GM15510 (cell line): ENCODE measurements around the gene IRF9.

Source experiments
- POLR2A ChIP-seq: IDR thresholded peaks from 3 replicates; pipeline ENCODE4 v1.6.1; 2011; ENCODE audit warnings: borderline replicate concordance; ENCODE audit not compliant: insufficient read length; ENCODE audit errors: extremely low read depth

The IRF9 gene

DNA sequence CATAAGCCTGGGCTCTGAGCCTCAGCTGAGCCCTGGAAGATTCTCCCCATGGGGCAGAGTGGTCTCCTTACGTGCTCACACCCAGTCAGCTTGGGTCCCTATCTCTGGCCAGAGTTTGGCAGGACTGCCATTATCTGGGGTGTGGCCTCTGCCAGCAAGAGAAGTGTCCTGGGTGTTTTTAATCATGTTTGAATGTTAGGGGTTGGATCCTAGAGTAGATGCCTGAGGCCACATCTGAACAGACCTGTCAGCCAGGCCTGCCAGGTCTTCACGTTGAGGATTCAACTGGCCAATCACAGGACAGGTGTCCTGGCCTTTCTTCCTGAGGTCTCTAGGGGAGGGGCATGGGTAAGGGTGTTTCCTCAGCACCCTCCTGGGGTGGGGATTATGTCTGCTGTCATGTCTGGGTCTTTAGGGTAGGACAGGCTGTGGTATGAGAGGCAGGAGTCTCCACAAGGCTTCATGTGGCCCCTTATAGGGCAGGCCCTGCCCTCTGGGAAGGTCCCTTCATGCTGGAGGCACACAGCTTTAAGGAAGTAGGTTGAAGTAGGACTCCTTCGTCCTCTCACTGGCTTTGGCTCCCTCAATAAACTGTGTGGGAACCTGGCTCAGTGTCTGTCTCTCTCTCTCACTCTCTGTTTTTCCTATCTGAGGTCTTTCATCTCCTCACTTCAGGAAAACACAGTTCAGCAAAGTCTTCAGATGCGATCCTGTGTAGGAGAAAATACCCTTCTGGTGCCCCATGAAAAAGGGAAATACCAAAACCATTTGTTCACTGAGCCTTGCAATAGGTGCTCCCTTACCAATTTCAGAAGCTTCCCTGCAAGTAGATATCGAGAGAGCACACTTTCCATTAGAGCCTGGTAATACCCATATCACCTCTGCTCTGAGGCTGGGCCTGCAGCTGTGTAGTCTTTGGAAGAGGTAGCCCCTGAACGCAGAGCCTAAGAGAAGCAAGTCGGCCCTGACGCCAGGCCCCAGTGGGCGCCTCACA lies 37.3 kb upstream of the IRF9 start:
- TF ChIP-seq POLR2A = no peak

DNA sequence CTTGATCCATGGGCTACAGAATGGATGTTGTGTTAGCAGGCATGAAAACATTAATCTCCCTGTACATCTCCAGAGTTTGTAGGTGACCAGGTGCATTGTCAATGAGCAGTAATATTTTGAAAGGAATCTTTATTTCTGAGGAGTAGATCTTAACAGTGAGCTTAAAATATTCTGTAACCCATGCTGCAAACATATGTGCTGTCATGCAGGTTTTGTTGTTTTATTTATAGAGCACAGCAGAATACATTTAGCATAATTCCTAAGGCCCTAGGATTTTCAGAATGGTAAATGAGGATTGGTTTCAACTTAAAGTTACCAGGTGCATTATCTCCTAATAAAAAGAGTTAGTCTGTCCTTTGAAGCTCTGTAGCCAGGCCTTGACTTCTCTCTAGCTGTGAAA lies 34.1 kb upstream of the IRF9 start:
- no peak for TF ChIP-seq POLR2A

DNA sequence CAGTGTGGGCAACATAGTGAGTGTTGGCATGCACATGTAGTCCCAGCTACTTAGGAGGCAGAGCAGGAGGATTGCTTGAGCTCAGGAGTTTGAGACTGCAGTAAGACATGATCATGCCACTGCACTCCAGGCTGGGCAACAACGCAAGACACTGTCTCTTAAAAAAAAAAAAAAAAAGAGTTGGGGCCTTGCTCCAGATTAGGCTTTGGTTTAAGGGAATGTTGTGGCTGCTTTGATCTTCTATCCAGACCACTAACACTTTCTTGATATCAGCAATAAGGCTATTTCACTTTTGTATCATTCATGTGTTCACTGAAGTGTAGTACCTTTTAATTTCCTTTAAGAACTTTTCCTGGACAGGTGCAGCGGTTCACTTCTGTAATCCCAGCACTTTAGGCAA lies 33.4 kb upstream of the IRF9 start:
- TF ChIP-seq POLR2A = no peak

DNA sequence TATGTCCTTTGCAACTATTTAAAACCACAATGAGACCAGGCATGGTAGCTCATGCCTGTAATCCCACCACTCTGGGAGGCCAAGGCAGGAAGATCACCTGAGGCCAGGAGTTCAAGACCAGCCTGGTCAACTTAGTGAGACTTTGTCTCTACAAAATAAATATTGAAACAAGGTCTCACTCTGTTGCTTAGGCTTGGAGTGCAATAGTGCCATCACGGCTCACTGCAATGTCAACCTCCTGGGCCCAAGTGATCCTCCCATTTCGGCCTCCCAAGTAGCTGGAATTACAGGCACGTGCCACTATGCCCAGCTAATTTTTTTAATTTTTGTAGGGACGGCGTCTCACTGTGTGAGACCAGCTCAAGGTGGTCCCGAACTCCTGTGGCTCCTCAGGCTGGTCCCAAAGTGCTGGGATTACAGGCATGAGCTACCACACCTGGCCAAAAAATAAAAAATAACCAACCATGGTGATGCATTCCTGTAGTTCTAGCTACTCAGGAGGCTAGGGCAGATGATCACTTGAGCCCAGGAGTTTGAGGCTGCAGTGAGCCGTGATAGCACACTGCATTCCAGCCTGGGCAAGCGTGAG lies 31.6 kb upstream of the IRF9 start:
- no peak for TF ChIP-seq POLR2A

DNA sequence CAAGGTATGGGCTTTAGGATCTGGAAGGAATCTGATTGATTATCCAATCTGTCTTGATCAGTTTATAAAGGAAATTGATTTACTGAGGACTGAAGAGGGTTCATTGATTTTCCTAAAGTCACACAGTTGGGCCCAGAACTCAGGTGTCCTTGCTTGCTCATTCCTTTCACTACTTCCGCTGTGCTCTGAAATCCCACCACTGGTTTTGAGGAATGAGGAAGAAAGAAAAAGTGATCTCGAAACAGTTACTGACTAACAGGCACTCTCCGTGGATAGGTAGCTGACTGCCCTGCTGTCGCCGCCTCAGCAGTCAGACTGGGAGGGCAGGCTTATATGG lies 30.7 kb upstream of the IRF9 start, which contains the start of gene FITM1:
Gene FITM1 (plus strand): TSS at position 280 of the 337 bp plus-strand sequence. CDS start 905 bp downstream, outside the sequence.
- TF ChIP-seq POLR2A = no peak

DNA sequence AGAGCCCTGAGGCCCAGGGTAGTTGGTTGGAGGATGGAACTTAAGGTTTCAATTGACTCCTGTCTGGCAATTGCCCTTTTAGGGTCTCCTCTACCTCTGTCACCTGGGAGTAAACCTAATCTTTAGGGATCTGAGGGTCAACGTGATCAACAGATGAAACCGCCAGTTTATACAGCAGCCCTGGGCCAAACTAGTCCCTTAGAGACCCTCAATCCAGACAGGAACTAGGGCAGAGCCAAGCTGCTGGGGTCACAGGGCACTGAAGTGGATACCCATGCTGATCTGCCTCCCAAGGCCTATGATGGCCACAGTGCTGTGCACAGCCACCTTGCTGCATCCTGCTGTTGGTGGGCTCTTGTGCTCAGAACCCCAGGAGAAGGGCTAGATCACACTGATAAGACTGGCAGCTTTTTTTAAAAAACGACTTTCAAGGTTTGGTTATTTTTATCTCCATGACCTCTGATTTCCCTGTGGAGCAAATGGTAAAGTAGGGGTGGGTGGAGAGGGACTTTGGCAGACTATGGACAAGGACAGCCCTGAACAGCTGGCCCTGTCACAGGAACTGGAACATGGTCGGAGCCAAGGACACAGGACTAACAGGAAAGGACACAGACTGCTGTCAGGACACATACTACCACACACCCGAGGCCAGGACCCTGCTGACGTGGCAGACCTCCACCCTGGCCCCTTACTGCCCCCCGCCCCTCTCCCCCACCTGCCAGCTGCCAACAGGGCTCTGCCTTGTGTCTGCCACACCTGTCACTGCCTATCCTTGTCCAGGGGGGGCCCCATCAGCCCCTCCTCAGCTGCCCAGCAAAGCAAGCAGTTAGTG lies 30.1 kb upstream of the IRF9 start:
- no peak for TF ChIP-seq POLR2A

DNA sequence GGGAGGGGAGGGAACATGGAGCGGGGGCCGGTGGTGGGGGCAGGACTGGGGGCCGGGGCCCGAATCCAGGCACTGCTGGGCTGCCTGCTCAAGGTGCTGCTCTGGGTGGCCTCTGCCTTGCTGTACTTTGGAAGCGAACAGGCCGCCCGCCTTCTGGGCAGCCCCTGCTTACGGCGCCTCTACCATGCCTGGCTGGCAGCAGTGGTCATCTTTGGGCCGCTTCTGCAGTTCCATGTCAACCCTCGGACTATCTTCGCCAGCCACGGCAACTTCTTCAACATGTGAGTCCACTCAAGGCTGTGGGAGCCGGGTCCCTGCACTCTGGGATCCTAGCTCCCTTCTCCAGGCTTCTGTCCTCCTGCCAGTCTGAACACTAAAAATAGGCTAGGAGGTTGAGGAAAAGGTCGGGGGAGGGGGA lies 29.5 kb upstream of the IRF9 start:
- no peak for TF ChIP-seq POLR2A

DNA sequence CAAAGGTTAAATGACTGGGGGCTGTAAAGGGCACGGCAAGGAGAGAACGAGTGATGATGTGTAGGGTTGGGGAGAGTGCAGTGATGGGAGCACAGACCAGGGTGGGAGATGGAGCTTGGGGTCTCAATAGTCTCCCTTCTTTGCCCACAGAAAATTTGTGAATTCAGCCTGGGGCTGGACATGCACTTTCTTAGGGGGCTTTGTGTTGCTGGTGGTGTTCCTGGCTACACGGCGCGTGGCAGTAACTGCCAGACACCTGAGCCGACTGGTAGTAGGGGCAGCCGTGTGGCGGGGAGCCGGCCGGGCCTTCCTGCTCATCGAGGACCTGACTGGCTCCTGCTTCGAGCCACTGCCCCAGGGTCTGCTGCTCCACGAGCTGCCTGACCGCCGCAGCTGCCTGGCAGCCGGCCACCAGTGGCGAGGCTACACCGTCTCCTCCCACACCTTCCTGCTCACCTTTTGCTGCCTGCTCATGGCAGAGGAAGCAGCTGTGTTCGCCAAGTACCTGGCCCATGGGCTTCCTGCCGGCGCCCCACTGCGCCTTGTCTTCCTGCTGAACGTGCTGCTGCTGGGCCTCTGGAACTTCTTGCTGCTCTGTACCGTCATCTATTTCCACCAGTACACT lies 28.9 kb upstream of the IRF9 start:
- TF ChIP-seq POLR2A = no peak

DNA sequence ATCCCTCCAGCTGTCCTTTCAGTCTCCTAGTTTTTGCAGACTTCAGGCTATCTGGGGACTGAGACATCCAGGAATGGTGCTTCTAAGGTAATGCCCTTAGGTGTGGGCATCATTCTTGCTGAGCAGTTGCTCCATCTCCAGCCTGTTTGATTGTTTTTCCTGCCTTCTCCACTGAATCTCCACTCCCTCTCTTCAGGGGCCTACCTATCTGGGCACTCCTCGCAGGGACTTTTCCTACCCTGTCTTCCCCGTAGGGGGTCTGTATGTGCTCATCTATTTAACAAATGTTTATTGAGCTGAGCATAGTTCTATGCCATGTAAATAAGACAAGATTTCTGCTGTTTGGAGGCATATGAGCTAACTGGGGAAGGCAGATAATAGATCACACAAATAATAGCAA lies 28.1 kb upstream of the IRF9 start:
- no peak for TF ChIP-seq POLR2A

DNA sequence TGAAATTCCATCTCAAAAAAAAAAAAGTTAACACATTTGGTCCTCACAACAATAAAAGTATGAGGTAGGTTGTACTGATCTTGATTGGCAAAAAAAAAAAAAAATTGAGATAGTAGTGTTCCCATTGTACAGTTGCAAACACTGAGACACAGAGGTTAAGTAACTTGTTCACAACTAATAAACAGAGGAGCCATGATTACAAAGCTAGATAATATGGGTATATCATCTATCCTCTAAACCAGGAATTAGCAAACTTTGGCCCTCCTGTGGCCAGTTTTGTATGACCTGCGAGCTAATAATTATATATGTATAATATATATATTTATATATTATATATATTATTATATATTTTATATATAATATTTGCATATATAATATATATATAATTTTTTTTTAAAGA lies 27.3 kb upstream of the IRF9 start:
- no peak for TF ChIP-seq POLR2A

DNA sequence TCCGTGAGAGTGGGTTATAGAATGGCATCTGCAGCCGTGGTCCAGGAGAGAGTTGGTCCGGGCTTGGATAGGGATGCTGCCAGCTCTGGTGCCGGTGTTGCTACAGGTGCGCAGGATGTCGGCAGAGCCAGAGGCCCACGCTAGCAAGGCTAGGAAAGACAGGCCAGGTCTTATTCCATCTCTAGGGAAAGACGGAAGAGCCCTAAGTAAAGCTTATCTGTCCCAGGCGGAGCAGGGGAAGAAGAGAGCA lies 25.6 kb upstream of the IRF9 start:
- TF ChIP-seq POLR2A = no peak

DNA sequence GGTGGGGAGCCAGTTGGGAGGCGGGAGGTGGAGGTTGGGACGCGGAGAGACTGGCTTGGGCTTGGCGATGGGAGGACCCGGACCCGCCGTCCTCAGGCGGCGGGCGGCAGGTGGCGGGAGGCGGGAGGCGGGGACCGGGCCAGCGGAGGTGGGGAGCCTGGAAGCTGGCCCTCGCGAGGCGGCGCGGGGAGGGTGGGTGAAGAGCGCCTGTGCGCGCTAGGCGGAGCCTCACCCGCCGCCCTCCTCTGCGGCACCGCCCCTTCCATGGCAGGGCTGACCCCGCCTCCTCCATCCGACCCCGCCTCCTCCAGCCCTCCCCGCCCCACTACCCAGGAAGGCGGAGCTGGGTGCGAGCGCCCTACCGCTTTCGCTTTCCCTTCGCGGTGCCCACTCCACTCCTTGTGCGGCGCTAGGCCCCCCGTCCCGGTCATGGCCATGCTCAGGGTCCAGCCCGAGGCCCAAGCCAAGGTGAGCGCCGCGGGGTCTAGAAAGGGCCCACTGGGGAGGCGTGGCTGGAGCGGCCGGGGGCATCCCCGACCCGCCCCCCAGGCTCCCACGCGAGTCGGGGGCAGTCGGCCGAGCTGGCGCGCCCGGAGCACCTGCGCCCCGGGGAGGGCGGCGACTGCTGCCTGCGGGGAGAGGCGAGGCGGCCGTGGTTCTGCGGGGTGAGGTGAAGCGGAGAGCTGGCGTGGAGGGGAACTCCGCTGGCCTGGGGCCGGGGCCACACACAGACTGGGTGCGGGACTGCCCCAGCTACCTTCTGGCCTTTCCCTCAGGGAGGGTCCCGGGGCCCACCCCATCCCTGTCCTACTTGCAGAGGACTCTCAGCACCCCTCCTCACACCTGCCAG lies 25.0 kb upstream of the IRF9 start, which contains the start of gene PSME1:
Gene PSME1 (plus strand): TSS at position 361 of the 850 bp plus-strand sequence. CDS start 69 bp downstream, at position 430.
- peak; percentile 77 for TF ChIP-seq POLR2A

DNA sequence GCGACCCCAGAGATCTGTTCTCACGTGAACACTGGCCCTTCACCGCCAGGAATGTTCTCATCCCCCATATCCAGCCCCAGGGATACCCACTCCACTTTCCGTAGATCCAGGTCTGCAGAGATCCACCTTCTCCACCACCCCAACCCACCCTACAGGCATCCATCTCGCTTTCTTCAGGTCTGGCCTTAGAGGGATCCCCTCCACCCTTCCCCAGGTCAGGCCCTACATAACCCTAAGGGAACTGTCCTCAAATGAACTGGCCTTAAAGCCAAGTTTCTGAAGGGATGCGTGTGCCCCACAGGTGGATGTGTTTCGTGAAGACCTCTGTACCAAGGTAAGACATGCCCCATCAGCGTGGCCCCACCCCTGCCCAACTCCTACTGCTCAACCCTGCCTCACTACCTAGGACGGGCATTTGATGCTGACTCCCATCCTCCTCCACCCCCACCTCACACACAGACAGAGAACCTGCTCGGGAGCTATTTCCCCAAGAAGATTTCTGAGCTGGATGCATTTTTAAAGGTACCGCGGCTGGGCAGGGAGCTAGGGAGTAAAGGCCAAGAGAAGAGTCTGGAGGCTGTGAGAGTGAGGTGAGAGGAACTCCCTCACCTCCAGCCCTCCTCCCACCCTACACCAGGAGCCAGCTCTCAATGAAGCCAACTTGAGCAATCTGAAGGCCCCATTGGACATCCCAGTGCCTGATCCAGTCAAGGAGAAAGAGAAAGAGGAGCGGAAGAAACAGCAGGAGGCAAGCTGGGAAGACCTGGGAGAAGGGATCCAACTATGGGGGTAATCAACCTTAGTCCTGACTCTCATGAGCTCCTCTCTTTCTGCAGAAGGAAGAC lies 24.2 kb upstream of the IRF9 start:
- TF ChIP-seq POLR2A = no peak

DNA sequence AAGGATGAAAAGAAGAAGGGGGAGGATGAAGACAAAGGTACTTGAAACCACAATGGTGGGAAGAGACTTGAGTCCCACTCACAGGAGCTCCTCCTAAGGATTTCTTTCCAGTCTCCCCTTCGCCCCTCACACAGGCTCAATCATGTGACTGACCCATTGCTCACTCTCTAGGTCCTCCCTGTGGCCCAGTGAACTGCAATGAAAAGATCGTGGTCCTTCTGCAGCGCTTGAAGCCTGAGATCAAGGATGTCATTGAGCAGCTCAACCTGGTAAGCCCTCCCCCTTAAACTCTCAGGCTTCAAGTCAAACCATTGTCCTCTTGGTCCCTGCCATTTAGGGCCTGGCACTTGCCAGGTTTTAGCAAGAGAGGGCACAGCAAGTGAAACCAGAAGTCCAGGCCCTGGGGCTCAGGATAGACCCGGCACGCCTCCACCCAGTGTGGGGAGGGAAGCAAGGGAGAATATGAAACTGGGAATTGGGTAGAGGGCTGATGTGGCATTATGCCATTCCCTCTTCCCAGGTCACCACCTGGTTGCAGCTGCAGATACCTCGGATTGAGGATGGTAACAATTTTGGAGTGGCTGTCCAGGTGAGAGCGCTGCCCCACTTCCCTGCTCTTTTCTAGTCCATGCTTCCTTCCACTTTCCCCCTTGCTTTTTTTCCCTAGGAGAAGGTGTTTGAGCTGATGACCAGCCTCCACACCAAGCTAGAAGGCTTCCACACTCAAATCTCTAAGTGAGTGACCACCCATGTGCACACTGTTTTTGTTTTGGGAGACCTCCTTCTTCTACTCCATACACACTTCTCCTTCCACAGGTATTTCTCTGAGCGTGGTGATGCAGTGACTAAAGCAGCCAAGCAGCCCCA lies 23.3 kb upstream of the IRF9 start:
- no peak for TF ChIP-seq POLR2A
